NCI-H1092 (cell line): ENCODE measurements around the gene PARP15.
"Not testable (repeated sequence)": the region's sequence is repeated elsewhere in the genome, so short reads cannot be mapped to it uniquely, and the experiment has no call there.

Source experiments
- DNase-seq: peaks from one replicate; lab custom pipeline; 2025; lab: John Stamatoyannopoulos, UW

Gene PARP15

GRCh38 chr3:122619040-122619439 is 41.6 kb downstream of the PARP15 start:
- no peak for DNase-seq

GRCh38 chr3:122620399-122620798 is 42.9 kb downstream of the PARP15 start:
- no peak for DNase-seq

GRCh38 chr3:122621112-122621511 is 43.7 kb downstream of the PARP15 start:
- no peak for DNase-seq

GRCh38 chr3:122623031-122623829 is 45.8 kb downstream of the PARP15 start:
- DNase-seq, result no peak

GRCh38 chr3:122626515-122627180 is 49.2 kb downstream of the PARP15 start:
- no peak for DNase-seq

GRCh38 chr3:122627301-122627700 is 49.9 kb downstream of the PARP15 start:
- no peak for DNase-seq

- DNase-seq, result no peak
Measured at GRCh38 chr3:122628567-122628966, 51.1 kb downstream of the PARP15 start.

GRCh38 chr3:122629763-122630162 is 52.3 kb downstream of the PARP15 start:
- no peak for DNase-seq

GRCh38 chr3:122635789-122636188 is 58.3 kb downstream of the PARP15 start:
- DNase-seq, result no peak

GRCh38 chr3:122636697-122637096 is 59.2 kb downstream of the PARP15 start:
- DNase-seq, result no peak

- DNase-seq, result no peak
Measured at GRCh38 chr3:122640437-122640999, 63.1 kb downstream of the PARP15 start.

- no peak for DNase-seq
Measured at GRCh38 chr3:122642935-122643334, 65.5 kb downstream of the PARP15 start.

GRCh38 chr3:122646146-122646988 is 68.9 kb downstream of the PARP15 start:
- DNase-seq, result no peak

- not testable (repeated sequence) for DNase-seq
Measured at GRCh38 chr3:122651233-122651907, 73.9 kb downstream of the PARP15 start.

- DNase-seq, result not testable (repeated sequence)
Measured at GRCh38 chr3:122651962-122652361, 74.5 kb downstream of the PARP15 start.

GRCh38 chr3:122658336-122658735 is 80.9 kb downstream of the PARP15 start:
- not testable (repeated sequence) for DNase-seq

- DNase-seq, result no peak
Measured at GRCh38 chr3:122660297-122660974, 83.0 kb downstream of the PARP15 start.

- DNase-seq, result no peak
Measured at GRCh38 chr3:122661633-122662032, 84.2 kb downstream of the PARP15 start.

- no peak for DNase-seq
Measured at GRCh38 chr3:122662505-122662904, 85.1 kb downstream of the PARP15 start.

- no peak for DNase-seq
Measured at GRCh38 chr3:122665226-122665786, 87.9 kb downstream of the PARP15 start.

- DNase-seq, result no peak
Measured at GRCh38 chr3:122665881-122666280, 88.4 kb downstream of the PARP15 start.
